Trophoblast cell (in vitro differentiated cells and primary cell): ENCODE measurements around the gene RFPL4AL1.
"Not testable (repeated sequence)": the region's sequence is repeated elsewhere in the genome, so short reads cannot be mapped to it uniquely, and the experiment has no call there.

Experiments
- DNase-seq, 2 donors: peaks; one replicate each; pipeline ENCODE4 v3.0.0-alpha.2; 2016
- H2AFZ ChIP-seq: 2 replicates; pipeline ENCODE4 v1.6.1; 2013; ENCODE audit warnings: low read length, moderate library complexity, mild to moderate bottlenecking; ENCODE audit not compliant: insufficient read depth, poor library complexity
- H2AK5ac ChIP-seq: 2 replicates; pipeline ENCODE4 v1.6.1; 2013; ENCODE audit warnings: mild to moderate bottlenecking, low read length
- H2BK120ac ChIP-seq: 2 replicates; pipeline ENCODE4 v1.6.1; 2013; ENCODE audit warnings: low read length, mild to moderate bottlenecking, moderate library complexity; ENCODE audit not compliant: insufficient read depth, poor library complexity
- H2BK12ac ChIP-seq: 2 replicates; pipeline ENCODE4 v1.6.1; 2013; ENCODE audit warnings: mild to moderate bottlenecking, low read length, moderate library complexity
- H2BK5ac ChIP-seq: 2 replicates; pipeline ENCODE4 v1.6.1; 2013; ENCODE audit warnings: low read length, low read depth, moderate library complexity, mild to moderate bottlenecking; ENCODE audit not compliant: poor library complexity
- H3K14ac ChIP-seq: 2 replicates; pipeline ENCODE4 v1.6.1; 2013; ENCODE audit warnings: mild to moderate bottlenecking, low read length
- H3K18ac ChIP-seq: 2 replicates; pipeline ENCODE4 v1.6.1; 2013; ENCODE audit warnings: mild to moderate bottlenecking, low read length
- H3K23ac ChIP-seq: 2 replicates; pipeline ENCODE4 v1.6.1; 2013; ENCODE audit warnings: low read length
- H3K27ac ChIP-seq: 2 replicates; pipeline ENCODE4 v1.5.1; 2013; ENCODE audit warnings: low read depth, mild to moderate bottlenecking, inconsistent platforms, low read length, moderate library complexity
- H3K27me3 ChIP-seq: 2 replicates; pipeline ENCODE4 v1.6.1; 2013; ENCODE audit warnings: inconsistent platforms, mild to moderate bottlenecking, low read length, moderate library complexity; ENCODE audit not compliant: insufficient read depth
- H3K36me3 ChIP-seq, 2 experiments: 1 replicate in 1 of 2; 2 replicates in 1 of 2; pipeline ENCODE4 v1.6.1; 2013; ENCODE audit warnings: low read length in 2 of 2, mild to moderate bottlenecking in 2 of 2, moderate library complexity in 1 of 2; ENCODE audit not compliant: insufficient read depth in 2 of 2, control insufficient read depth in 1 of 2
- H3K4ac ChIP-seq: 2 replicates; pipeline ENCODE4 v1.6.1; 2013; ENCODE audit warnings: low read depth, mild to moderate bottlenecking, low read length, moderate library complexity
- H3K4me1 ChIP-seq, 2 experiments: 1 replicate in 1 of 2; 2 replicates in 1 of 2; pipeline ENCODE4 v1.6.1; 2013; ENCODE audit warnings: low read length in 2 of 2, mild to moderate bottlenecking in 2 of 2, moderate library complexity in 1 of 2; ENCODE audit not compliant: insufficient read depth in 2 of 2, control insufficient read depth in 1 of 2
- H3K4me2 ChIP-seq: 2 replicates; pipeline ENCODE4 v1.6.1; 2013; ENCODE audit warnings: inconsistent platforms, mild to moderate bottlenecking, low read length, moderate library complexity
- H3K4me3 ChIP-seq: 2 replicates; pipeline ENCODE4 v1.5.1; 2013; ENCODE audit warnings: mild to moderate bottlenecking, low read depth, low read length, inconsistent platforms
- H3K79me1 ChIP-seq: one replicate; pipeline ENCODE4 v1.6.1; 2013; ENCODE audit warnings: low read length
- H3K79me2 ChIP-seq: 2 replicates; pipeline ENCODE4 v1.6.1; 2013; ENCODE audit warnings: low read length, mild to moderate bottlenecking; ENCODE audit not compliant: control insufficient read depth, insufficient read depth, poor library complexity
- H3K9ac ChIP-seq: 2 replicates; pipeline ENCODE4 v1.6.1; 2013; ENCODE audit warnings: mild to moderate bottlenecking, low read length
- H3K9me3 ChIP-seq: 2 replicates; pipeline ENCODE4 v1.6.1; 2013; ENCODE audit warnings: low read depth, mild to moderate bottlenecking, control low read depth, inconsistent platforms, low read length; ENCODE audit not compliant: insufficient read depth
- H4K12ac ChIP-seq: 2 replicates; pipeline ENCODE4 v1.6.1; 2013; ENCODE audit warnings: low read depth, mild to moderate bottlenecking, low read length, moderate library complexity
- H4K8ac ChIP-seq: 2 replicates; pipeline ENCODE4 v1.6.1; 2013; ENCODE audit warnings: low read depth, mild to moderate bottlenecking, low read length, moderate library complexity
- H4K91ac ChIP-seq: one replicate; pipeline ENCODE4 v1.6.1; 2013; ENCODE audit warnings: low read depth, mild to moderate bottlenecking, low read length, moderate library complexity
- WGBS: extraction: QIAGEN DNeasy Blood & Tissue Kit; methylation state at CpG from one replicate; pipeline ENCODE4 v1.1.7; 2013; ENCODE audit warnings: missing lambda C conversion rate; ENCODE audit not compliant: insufficient read length, insufficient coverage; ENCODE audit errors: extremely low coverage; 5-methylcytosine and 5-hydroxymethylcytosine counted together

Gene RFPL4AL1

GRCh38 chr19:55756808-55757207 lies 12.1 kb upstream of the RFPL4AL1 start:
- DNase-seq, H3K4ac ChIP-seq, H2BK120ac ChIP-seq, H2BK12ac ChIP-seq, H3K9ac ChIP-seq, H3K4me1 ChIP-seq, H3K23ac ChIP-seq, H4K91ac ChIP-seq, H3K4me3 ChIP-seq, H2AK5ac ChIP-seq, H3K79me1 ChIP-seq, H3K18ac ChIP-seq, H4K8ac ChIP-seq, H3K27me3 ChIP-seq, H4K12ac ChIP-seq, H3K14ac ChIP-seq, H2BK5ac ChIP-seq, H3K4me2 ChIP-seq, H3K27ac ChIP-seq, H3K36me3 ChIP-seq, H3K79me2 ChIP-seq, H2AFZ ChIP-seq: not testable (repeated sequence)
- peaks cover 16% of the 10 kb centered on the region for H3K9me3 ChIP-seq
- WGBS, result no CpG with 5 or more reads among the region's 4 CpGs

GRCh38 chr19:55758797-55759196 lies 10.1 kb upstream of the RFPL4AL1 start, which contains the start of gene RFPL4A:
Gene RFPL4A (plus strand): TSS chr19:55759097. CDS start chr19:55761801, 2,704 bp downstream.
- not testable (repeated sequence) for H3K4me3 ChIP-seq, H3K4me1 ChIP-seq, H3K79me1 ChIP-seq, H2BK12ac ChIP-seq, H3K27me3 ChIP-seq, H3K4ac ChIP-seq, H2BK120ac ChIP-seq, H2BK5ac ChIP-seq, H3K23ac ChIP-seq, H3K14ac ChIP-seq, H3K79me2 ChIP-seq, H4K91ac ChIP-seq, H3K4me2 ChIP-seq, H3K27ac ChIP-seq, H2AK5ac ChIP-seq, H3K9ac ChIP-seq, H4K8ac ChIP-seq, H3K36me3 ChIP-seq, DNase-seq, H4K12ac ChIP-seq, H3K18ac ChIP-seq, H2AFZ ChIP-seq
- peaks cover 15% of the 10 kb centered on the region for H3K9me3 ChIP-seq
- WGBS, result no CpG with 5 or more reads among the region's 3 CpGs

GRCh38 chr19:55766466-55766865 lies 2.5 kb upstream of the RFPL4AL1 start:
- H3K23ac ChIP-seq, result no peak overlapping the region
- H4K91ac ChIP-seq, result no peak overlapping the region
- DNase-seq, result no peak
- H4K12ac ChIP-seq, result no peak overlapping the region
- H3K9ac ChIP-seq, result no peak overlapping the region
- H3K79me2 ChIP-seq, result no peaks in the 10 kb centered on the region
- no peaks in the 10 kb centered on the region for H3K4me1 ChIP-seq
- no peak overlapping the region for H3K4me2 ChIP-seq
- no peak overlapping the region for H2BK12ac ChIP-seq
- H3K9me3 ChIP-seq, result peaks cover 8% of the 10 kb centered on the region
- no peak overlapping the region for H3K4ac ChIP-seq
- H2BK5ac ChIP-seq, result no peak overlapping the region
- no peak overlapping the region for H3K27ac ChIP-seq
- H3K18ac ChIP-seq, result no peak overlapping the region
- no peak overlapping the region for H2AK5ac ChIP-seq
- no peak overlapping the region for H3K4me3 ChIP-seq
- H2AFZ ChIP-seq, result no peak overlapping the region
- WGBS, result no CpG with 5 or more reads among the region's 7 CpGs
- no peaks in the 10 kb centered on the region for H3K36me3 ChIP-seq
- H3K27me3 ChIP-seq, result no peaks in the 10 kb centered on the region
- no peak overlapping the region for H3K14ac ChIP-seq
- no peak overlapping the region for H4K8ac ChIP-seq
- no peak overlapping the region for H2BK120ac ChIP-seq
- no peaks in the 10 kb centered on the region for H3K79me1 ChIP-seq

GRCh38 chr19:55769632-55770031 lies 714 bp downstream of the RFPL4AL1 start:
- not testable (repeated sequence) for H2BK5ac ChIP-seq, H3K4ac ChIP-seq, H2AK5ac ChIP-seq, H3K18ac ChIP-seq, H4K8ac ChIP-seq, H3K23ac ChIP-seq, H2BK12ac ChIP-seq, H3K79me1 ChIP-seq, H3K4me2 ChIP-seq, H3K4me3 ChIP-seq, H3K4me1 ChIP-seq, H3K27me3 ChIP-seq, H2BK120ac ChIP-seq, H3K9ac ChIP-seq, DNase-seq, H3K27ac ChIP-seq, H3K9me3 ChIP-seq, H4K12ac ChIP-seq, H3K14ac ChIP-seq, H3K36me3 ChIP-seq, H3K79me2 ChIP-seq, H4K91ac ChIP-seq, H2AFZ ChIP-seq
- WGBS, result no CpG with 5 or more reads among the region's 3 CpGs
